Measurements from ENCODE around the gene SIDT1. TPM values are rescaled to one million over a fixed set of nuclear protein-coding genes. Genes with fewer than 3 reads are reported as not detected.

The SIDT1 gene
- total and polyA plus RNA-seq, 4 donors = 0.08 to 2.2 (median 0.82) TPM

DNA sequence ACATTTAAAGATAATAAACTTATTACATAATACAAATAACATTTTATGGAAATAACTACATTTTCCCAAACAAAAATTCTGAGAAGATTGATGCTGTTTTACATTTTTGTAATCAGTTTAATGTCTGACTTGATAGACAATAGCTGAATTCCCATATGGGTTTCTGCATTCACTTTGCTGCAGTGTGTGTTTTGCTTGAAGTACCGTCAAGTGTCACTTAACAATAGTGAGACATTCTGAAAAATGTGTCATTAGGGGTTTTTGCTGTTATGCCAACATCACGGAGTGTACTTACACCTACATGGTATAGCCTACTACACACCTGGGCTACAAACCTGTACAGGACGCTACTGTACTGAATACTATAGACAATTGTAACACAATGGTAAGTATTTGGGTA, 106.6 kb downstream of the SIDT1 start:
- DNase-seq (ENCODE audit: low spot score) = no peak
- Histone ChIP-seq H3K27me3 (ENCODE audit: control insufficient read depth in 4 of 4, insufficient read depth in 4 of 4, low read length in 3 of 4) (no peaks in the 10 kb centered on the region), H3K4me3 (ENCODE audit: low read depth in 1 of 3, low read length in 3 of 3) (no peak overlapping the region), H3K4me1 (ENCODE audit: control insufficient read depth in 4 of 4, insufficient read depth in 4 of 4, low read length in 3 of 4) (peaks cover 2 to 7% (median 3%) of the 10 kb centered on the region in 4 donors), H3K27ac (ENCODE audit: low read depth in 1 of 2, low read length in 2 of 2) (no peak overlapping the region), H3K9me3 (ENCODE audit: control insufficient read depth in 4 of 4, low read length in 3 of 4) (no peaks in the 10 kb centered on the region), H3K9ac (ENCODE audit: low read depth in 1 of 2, low read length in 2 of 2) (no peak overlapping the region), H3K36me3 (ENCODE audit: control insufficient read depth in 4 of 4, insufficient read depth in 3 of 4, low read depth in 1 of 4, low read length in 3 of 4) (no peaks in the 10 kb centered on the region)
- 98% methylated on average over 3 of the region's 3 CpGs for WGBS
- no peak for TF ChIP-seq RAD21 (IDR thresholded peaks at IDR 0.05)
- TF ChIP-seq HNF4G (IDR thresholded peaks at IDR 0.05) = no peak
- TF ChIP-seq, protein P1, sequence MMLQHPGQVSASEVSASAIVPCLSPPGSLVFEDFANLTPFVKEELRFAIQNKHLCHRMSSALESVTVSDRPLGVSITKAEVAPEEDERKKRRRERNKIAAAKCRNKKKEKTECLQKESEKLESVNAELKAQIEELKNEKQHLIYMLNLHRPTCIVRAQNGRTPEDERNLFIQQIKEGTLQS (IDR thresholded peaks at IDR 0.05) = no peak
- no peak for TF ChIP-seq YY1 (IDR thresholded peaks at IDR 0.05)
- no peak for TF ChIP-seq HNF4A (conservative IDR thresholded peaks at IDR 0.05)
- TF ChIP-seq, protein P2, sequence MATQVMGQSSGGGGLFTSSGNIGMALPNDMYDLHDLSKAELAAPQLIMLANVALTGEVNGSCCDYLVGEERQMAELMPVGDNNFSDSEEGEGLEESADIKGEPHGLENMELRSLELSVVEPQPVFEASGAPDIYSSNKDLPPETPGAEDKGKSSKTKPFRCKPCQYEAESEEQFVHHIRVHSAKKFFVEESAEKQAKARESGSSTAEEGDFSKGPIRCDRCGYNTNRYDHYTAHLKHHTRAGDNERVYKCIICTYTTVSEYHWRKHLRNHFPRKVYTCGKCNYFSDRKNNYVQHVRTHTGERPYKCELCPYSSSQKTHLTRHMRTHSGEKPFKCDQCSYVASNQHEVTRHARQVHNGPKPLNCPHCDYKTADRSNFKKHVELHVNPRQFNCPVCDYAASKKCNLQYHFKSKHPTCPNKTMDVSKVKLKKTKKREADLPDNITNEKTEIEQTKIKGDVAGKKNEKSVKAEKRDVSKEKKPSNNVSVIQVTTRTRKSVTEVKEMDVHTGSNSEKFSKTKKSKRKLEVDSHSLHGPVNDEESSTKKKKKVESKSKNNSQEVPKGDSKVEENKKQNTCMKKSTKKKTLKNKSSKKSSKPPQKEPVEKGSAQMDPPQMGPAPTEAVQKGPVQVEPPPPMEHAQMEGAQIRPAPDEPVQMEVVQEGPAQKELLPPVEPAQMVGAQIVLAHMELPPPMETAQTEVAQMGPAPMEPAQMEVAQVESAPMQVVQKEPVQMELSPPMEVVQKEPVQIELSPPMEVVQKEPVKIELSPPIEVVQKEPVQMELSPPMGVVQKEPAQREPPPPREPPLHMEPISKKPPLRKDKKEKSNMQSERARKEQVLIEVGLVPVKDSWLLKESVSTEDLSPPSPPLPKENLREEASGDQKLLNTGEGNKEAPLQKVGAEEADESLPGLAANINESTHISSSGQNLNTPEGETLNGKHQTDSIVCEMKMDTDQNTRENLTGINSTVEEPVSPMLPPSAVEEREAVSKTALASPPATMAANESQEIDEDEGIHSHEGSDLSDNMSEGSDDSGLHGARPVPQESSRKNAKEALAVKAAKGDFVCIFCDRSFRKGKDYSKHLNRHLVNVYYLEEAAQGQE (IDR thresholded peaks at IDR 0.05) = no peak
- TF ChIP-seq, protein P3, sequence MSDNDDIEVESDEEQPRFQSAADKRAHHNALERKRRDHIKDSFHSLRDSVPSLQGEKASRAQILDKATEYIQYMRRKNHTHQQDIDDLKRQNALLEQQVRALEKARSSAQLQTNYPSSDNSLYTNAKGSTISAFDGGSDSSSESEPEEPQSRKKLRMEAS (IDR thresholded peaks at IDR 0.05) = no peak
- TF ChIP-seq, protein P4, sequence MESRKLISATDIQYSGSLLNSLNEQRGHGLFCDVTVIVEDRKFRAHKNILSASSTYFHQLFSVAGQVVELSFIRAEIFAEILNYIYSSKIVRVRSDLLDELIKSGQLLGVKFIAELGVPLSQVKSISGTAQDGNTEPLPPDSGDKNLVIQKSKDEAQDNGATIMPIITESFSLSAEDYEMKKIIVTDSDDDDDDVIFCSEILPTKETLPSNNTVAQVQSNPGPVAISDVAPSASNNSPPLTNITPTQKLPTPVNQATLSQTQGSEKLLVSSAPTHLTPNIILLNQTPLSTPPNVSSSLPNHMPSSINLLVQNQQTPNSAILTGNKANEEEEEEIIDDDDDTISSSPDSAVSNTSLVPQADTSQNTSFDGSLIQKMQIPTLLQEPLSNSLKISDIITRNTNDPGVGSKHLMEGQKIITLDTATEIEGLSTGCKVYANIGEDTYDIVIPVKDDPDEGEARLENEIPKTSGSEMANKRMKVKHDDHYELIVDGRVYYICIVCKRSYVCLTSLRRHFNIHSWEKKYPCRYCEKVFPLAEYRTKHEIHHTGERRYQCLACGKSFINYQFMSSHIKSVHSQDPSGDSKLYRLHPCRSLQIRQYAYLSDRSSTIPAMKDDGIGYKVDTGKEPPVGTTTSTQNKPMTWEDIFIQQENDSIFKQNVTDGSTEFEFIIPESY (IDR thresholded peaks at IDR 0.05) = no peak
- no peak for TF ChIP-seq JUND (IDR thresholded peaks at IDR 0.05)
- TF ChIP-seq, protein P5, sequence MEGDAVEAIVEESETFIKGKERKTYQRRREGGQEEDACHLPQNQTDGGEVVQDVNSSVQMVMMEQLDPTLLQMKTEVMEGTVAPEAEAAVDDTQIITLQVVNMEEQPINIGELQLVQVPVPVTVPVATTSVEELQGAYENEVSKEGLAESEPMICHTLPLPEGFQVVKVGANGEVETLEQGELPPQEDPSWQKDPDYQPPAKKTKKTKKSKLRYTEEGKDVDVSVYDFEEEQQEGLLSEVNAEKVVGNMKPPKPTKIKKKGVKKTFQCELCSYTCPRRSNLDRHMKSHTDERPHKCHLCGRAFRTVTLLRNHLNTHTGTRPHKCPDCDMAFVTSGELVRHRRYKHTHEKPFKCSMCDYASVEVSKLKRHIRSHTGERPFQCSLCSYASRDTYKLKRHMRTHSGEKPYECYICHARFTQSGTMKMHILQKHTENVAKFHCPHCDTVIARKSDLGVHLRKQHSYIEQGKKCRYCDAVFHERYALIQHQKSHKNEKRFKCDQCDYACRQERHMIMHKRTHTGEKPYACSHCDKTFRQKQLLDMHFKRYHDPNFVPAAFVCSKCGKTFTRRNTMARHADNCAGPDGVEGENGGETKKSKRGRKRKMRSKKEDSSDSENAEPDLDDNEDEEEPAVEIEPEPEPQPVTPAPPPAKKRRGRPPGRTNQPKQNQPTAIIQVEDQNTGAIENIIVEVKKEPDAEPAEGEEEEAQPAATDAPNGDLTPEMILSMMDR (IDR thresholded peaks at IDR 0.05; ENCODE audit: low read depth, low read length, missing input control) = no peak
- no peak for TF ChIP-seq SP1 (IDR thresholded peaks at IDR 0.05)
- no peak for TF ChIP-seq FOXA2 (IDR thresholded peaks at IDR 0.05)
- no peak for TF ChIP-seq FOXA1 (IDR thresholded peaks at IDR 0.05)
- TF ChIP-seq EGR1 (IDR thresholded peaks at IDR 0.05; ENCODE audit: low read depth in 2 of 2) = no peak
- TF ChIP-seq GABPA (IDR thresholded peaks at IDR 0.05 in 1 of 2, conservative IDR thresholded peaks at IDR 0.05 in 1 of 2) = no peak
- no peak for TF ChIP-seq NR2F2 (IDR thresholded peaks at IDR 0.05)
- TF ChIP-seq TAF1 (conservative IDR thresholded peaks at IDR 0.05) = no peak

DNA sequence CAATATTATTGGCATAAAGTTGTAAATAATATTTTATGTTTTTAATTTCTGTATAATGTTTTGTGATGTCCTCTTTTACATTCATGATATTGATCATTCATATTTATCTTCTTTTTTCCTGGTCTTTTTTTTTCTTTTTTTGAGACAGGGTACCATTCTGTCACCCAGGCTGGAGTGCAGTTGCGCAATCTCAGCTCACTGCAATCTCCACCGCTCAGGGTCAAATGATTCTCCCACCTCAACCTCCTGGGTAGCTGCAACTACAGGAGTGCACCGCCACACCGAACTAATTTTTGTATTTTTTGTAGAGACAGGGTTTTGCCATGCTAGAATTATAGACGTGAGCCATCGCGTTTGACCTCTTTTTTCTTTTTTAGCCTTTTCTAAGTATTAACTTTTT, 111.2 kb downstream of the SIDT1 start:
- Histone ChIP-seq H3K9ac (ENCODE audit: low read depth in 1 of 2, low read length in 2 of 2) (no peak overlapping the region), H3K36me3 (ENCODE audit: control insufficient read depth in 4 of 4, insufficient read depth in 3 of 4, low read depth in 1 of 4, low read length in 3 of 4) (no peaks in the 10 kb centered on the region), H3K4me3 (ENCODE audit: low read depth in 1 of 3, low read length in 3 of 3) (no peak overlapping the region), H3K27ac (ENCODE audit: low read depth in 1 of 2, low read length in 2 of 2) (no peak overlapping the region), H3K27me3 (ENCODE audit: control insufficient read depth in 4 of 4, insufficient read depth in 4 of 4, low read length in 3 of 4) (no peaks in the 10 kb centered on the region), H3K4me1 (ENCODE audit: control insufficient read depth in 4 of 4, insufficient read depth in 4 of 4, low read length in 3 of 4) (no peaks in the 10 kb centered on the region), H3K9me3 (ENCODE audit: control insufficient read depth in 4 of 4, low read length in 3 of 4) (peaks cover 0 to 9% (median 2%) of the 10 kb centered on the region in 4 donors)
- TF ChIP-seq, protein P2 (IDR thresholded peaks at IDR 0.05) = no peak
- TF ChIP-seq EGR1 (IDR thresholded peaks at IDR 0.05; ENCODE audit: low read depth in 2 of 2) = no peak
- TF ChIP-seq HNF4G (IDR thresholded peaks at IDR 0.05) = no peak
- TF ChIP-seq, protein P1 (IDR thresholded peaks at IDR 0.05) = no peak
- WGBS = 91% methylated on average over 7 of the region's 7 CpGs
- no peak for DNase-seq (ENCODE audit: low spot score)

Measured in liver (tissue), 9 donors.